ENCODE measurements around the gene TTN.

- TF ChIP-seq CTCF (conservative IDR thresholded peaks at IDR 0.05; ENCODE audit: low read length) (no peak), EZH2phosphoT487 (IDR thresholded peaks at IDR 0.05; ENCODE audit: borderline replicate concordance, low read depth, low read length) (no peak)
Observed at GRCh38 chr2:178681081-178681480, 126.1 kb downstream of the TTN start.
